Left forelimb (tissue), 1 donor: ENCODE data around the gene ZNF735.
"Not testable (repeated sequence)": the region's sequence is repeated elsewhere in the genome, so short reads cannot be mapped to it uniquely, and the experiment has no call there.

ENCODE experiments used
- DNase-seq: peaks from one replicate; pipeline ENCODE4 v3.0.0-alpha.2; 2018; ENCODE audit warnings: low spot score

The ZNF735 gene

DNA sequence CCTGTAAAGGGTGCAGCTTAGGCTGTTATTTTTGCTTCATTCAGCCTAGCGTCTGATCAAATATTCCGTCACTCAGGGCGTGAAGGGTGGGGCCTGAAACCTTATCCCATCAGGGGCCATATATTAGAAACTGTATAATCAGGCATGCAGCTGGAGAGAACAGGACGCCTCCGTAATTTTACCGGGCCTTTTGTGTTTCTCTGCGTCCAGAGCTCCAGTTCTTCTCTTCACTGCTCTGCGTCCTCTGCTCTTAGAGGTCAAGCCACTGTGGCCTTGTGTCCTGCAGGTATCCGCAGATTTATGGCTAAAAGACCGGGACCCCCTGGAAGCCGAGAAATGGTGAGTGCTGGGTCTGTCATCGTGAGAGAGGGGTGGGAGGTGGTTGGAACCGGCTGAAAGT lies at the start of gene ZNF735:
Gene ZNF735 (plus strand): TSS at position 301 of the 400 bp plus-strand sequence. CDS start 0 bp downstream, at position 301.
- no peak for DNase-seq

DNA sequence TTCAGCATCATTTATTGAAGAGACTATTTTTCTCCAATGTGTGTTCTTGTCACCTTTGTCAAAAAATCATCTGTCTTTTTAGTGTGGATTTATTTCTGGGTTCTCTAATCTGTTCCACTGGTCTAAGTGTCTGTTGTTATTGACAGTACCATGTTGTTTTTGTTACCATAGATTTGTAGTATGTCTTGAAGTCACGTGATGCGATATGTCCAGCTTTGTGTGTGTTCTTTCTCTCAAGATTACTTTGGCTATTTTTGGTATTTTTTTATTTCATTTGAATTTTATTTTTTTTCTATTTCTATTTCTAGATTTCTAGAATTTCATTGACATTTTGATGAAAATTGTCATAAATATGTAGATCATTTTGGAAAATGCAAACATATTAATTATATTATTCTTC lies 36.0 kb upstream of the ZNF735 start:
- not testable (repeated sequence) for DNase-seq

DNA sequence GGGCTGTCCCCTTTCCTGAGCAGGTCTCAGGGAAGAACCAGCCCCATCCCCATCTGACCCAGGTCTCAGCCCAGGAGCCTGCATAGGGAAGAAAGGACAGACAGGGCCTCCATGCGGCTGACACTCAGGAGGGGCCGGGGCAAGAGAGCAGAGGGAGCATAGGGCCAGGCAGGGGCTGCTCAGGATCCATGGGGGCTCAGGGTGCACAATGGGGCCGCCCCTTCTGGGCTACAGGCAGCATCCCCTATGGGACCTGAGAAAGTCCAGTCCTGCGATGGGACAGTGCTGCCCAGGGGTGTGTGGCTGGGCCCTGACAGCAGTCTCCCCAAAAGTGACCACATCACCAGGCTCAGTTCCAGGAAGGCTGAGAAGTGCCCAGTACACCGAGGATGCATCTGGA lies 32.7 kb upstream of the ZNF735 start:
- DNase-seq, result no peak

DNA sequence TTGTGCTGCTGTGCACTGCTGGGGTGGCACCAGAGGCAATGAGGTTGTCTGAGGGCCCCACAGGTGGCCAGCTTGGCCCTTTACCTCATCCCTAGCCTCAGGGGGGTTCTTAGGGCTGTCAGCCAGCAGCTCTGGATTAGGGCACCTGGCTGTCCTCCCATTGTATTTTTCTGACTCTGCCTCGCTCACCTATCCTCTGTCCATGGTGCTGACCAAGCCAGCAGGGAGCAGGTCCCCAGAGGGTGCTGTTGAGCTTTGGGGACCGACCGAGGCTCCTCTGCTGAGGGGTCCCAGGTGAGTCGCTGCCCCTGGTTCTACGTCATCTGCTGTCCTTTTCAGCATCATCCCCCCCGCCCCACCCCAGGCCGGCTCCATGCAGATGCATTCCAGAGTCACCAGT lies 32.1 kb upstream of the ZNF735 start:
- DNase-seq, result no peak

DNA sequence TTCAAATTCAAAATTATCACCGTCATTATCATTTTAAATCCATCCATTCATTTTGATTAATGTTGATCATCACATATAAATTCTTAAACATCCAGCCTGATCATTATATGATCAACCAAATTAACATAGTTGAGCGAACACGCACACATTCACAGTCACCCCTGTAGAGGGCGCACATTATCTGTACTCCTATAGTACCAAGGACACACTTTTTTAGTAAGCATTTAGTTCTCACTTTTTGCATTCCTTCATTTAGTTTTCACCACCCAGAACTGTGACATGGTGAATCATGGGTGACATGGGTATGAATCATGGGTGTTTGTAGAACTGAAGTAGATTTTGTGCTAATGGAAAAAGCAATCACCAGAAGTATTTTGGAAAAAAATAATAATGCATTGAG lies 26.0 kb upstream of the ZNF735 start:
- DNase-seq, result no peak

DNA sequence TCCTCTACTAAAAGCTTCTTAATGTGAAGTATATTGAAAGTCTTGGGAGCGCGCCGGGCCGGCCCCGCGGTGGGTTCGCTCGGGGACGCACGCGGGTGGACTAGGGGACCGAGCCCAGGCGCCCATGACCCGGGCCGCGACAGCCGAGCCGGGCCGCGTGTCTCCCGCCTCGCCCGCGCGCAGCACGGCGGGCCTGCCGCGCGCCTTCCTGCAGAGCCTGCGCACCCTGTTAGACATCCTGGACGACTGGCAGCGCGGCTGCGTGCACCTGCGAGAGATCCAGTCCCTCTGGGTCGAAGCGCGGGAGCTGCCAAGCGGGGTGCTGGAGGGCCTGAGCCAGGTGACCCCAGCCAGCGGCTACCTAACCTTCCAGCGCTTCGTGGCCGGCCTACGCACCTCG lies 25.4 kb upstream of the ZNF735 start:
- no peak for DNase-seq

DNA sequence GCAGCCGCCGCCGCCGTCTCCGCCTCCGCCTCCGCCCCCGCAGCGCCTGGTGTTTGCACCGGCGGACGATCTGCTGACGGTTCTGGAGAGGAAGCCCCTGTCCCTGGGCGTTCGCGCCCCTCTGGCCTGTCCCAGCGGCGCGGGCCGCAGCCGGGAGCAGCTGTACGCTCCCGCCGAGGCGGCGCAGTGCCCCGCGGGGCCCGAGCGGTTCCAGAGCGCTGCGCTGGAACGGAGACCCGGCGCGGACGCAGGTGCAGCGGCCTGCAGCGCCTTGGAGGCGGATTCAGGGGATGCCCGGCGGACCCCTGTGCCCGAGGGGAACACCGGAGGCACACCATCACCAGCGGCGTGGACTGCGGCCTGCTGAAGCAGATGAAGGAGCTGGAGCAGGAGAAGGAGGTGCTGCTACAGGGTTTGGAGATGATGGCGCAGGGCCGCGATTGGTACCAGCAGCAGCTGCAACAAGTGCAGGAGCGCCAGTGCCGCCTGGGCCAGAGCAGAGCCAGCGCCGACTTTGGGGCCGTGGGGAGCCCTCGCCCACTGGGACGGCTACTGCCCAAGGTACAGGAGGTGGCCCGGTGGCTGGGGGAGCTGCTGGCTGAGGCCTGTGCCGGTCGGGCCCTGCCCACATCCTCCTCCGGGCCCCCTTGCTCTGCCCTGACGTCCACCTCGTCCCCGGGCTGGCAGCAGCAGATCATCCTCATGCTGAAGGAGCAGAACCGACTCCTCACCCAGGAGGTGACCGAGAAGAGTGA lies 24.8 kb upstream of the ZNF735 start:
- no peak for DNase-seq

DNA sequence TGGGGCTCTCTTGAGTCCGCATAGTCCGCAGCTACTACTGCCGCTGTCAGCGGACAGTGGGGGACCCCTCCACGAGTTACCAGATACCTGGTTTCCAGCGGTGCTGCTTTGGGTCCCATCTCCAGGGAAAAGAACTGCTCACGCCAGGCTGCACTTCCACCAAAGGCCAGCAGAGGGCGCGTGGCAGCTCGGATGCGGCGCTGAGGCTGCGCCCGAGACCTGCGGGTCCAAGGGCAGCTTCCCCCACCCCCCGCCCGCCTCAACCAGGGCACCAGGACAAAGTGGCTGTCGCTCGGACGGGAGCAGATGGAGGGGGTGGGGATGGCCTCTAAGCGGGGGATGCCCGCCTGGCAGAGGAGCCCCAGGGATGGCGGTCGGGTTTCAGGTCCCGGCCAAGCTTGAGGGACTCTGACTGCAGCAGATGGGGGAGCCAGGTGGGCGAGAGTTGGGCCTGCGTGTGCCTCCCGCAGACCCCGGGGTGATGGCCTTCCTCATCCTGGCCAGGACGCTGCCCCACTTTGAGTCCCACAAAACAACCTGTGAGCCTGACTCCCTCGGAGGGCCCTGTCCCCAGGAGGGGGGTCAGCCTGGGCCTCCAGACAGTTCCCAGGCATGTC lies 23.8 kb upstream of the ZNF735 start:
- no peak for DNase-seq

DNA sequence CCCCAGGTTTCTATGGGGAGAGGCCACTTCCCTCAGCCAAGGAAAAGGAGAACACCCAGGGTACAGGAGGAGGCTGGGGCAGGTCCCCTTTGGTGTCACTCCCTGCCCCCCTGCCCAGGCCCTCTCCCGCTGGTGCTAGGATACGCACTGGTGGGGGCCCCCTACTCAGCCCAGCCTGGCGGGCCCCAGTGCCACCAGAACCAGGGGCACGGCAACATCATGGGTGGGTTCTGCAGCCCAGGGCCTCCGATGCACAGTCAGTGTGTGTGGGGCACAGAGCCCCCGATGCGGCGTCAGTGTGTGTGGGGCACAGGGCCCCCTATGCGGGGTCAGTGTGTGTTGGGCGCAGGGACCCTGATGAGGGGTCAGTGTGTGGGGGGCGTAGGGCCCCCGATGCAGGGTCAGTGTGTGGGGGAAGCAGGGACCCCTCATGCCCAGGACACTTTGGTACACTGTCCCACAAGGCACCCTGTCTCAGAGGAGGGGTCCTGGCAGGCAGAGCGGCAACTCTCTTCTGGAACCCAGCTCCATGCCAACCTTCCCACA lies 23.1 kb upstream of the ZNF735 start:
- DNase-seq, result no peak

DNA sequence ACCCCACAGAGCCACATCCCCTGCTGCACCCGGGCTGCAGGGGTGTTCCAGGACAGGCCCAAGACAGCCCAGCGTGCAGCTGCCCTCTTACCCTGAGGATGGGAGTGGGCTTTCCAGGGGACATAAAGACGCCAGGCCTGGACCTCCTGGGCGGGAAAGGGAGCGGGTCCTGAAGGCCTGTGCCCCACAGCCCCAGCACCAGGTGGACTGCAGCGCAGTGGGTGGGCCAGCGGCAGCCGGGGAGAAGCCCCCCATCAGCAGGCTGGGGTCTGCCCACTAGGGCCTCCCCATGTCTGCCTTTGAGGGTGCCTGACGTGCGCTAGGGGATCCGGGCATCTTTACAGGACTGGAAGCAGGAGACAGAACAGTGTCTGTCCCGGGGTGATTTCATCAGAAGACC lies 22.6 kb upstream of the ZNF735 start:
- no peak for DNase-seq

DNA sequence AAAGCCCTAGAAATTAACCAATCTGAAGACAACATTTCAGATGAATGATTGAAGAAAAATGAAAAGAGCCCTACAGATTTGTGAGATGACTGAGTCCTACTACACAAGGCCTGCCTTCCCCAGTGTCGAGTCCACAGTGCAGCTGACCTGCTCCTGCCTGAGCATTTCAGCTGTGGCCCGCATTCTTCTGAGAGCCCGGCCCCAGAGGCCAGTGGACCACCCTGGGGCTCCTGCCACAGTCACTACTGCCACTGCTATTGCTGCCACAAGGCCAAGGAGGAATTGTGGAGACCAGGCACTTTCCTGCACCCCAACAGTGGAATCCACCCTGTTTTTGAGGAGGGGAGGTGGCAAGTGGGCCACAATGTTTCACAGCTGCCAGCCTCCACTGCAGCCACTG lies 19.6 kb upstream of the ZNF735 start:
- no peak for DNase-seq

DNA sequence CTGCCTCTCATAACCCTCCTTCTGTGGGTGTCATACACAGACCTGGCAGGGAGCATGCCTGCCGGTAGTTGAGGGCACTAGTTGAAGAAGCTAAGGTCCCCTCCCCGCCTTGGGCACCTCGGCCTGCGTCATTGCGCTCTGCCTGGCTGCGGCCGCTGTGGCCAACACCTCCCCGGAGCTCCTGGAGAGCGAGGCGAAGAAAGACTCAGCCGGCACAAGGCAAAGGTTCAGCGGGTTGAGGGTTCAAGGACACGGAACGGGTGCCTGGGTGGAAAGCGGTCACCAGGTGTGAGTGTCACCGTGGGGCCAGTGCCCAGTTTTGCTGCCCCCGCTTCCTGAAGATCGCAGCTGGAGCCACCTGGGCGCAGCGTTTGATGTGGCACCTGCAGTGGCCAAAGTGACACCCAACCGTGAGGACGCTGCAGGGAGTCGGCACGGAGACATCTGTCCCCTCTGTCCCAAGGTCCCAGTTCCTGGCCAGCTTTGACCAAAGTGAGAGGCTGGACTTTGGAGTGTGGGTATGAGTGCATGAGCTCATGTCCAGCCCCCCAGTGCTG lies 14.8 kb upstream of the ZNF735 start:
- no peak for DNase-seq

DNA sequence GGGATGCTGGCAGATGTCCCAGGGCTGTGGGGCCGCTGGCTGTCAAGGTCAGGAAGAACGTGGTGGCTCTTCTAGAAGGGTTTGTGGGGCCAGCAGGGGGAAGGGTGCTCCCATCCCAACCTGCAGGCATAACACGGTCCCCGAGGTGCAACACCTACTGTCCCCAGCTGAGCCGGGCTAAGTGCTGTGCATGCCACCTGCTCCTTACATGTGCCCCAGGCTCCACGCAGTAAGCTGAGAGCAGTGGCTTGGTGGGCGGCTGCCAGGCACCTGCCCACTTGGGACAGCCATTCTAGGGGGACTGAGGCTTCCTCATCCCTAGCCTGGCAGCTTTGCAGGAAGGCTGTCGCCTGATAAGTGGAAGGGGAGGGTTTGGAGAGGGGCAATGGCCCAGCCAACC lies 14.2 kb upstream of the ZNF735 start:
- DNase-seq, result no peak

DNA sequence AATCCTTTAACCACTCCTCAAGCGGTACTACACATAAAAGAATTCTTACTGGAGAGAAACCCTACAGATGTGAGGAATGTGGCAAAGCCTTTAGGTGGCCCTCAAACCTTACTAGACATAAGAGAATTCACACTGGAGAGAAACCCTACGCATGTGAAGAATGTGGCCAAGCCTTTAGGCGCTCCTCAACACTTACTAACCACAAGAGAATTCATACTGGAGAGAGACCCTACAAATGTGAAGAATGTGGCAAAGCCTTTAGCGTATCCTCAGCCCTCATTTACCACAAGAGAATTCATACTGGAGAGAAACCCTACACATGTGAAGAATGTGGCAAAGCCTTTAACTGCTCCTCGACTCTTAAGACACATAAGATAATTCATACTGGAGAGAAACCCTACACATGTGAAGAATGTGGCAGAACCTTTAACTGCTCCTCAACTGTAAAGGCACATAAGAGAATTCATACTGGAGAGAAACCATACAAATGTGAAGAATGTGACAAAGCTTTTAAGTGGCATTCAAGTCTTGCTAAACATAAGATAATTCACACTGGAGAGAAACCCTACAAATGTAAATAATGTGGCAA lies 12.8 kb downstream of the ZNF735 start:
- not testable (repeated sequence) for DNase-seq

DNA sequence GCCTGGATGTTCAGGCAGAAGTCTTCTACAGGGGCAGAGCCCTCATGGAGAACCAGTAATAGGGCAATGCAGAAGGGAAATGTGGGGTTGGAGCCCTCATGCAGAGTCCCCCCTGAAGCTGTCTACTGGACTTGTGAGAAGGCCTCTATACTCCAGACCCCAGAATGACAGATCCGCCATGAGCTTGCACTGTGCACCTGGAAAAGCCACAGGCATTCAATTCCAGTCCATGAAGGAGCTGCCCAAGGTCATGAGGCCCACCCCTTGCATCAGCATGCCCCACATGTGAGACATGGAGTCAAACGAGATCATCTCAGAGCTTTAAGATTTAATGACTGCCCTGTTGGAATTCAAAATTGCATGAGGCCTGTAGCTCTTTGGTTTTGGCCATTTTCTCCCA lies 16.4 kb downstream of the ZNF735 start:
- no peak for DNase-seq

DNA sequence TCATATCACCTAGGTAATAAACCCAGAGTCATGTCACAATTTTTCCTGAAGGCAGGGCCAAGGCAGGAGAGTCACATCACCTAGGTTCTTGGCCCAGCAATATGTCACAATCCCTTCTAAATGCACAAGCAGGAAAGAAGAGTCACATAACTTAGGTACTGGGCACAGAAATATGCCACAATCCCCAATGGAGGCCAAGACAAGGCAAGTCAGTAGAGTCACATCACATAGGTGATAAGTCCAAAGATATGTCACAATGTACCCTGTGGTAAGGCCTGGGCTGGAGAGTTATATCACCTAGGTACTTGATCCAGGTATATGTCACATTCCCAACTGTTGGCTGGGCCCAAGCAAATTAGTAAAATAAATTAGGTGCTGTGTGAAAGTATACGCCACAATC lies 21.2 kb downstream of the ZNF735 start, which contains the start of gene ZNF679:
Gene ZNF679 (plus strand): TSS at position 301 of the 400 bp plus-strand sequence. CDS start 20,644 bp downstream, outside the sequence.
- not testable (repeated sequence) for DNase-seq

DNA sequence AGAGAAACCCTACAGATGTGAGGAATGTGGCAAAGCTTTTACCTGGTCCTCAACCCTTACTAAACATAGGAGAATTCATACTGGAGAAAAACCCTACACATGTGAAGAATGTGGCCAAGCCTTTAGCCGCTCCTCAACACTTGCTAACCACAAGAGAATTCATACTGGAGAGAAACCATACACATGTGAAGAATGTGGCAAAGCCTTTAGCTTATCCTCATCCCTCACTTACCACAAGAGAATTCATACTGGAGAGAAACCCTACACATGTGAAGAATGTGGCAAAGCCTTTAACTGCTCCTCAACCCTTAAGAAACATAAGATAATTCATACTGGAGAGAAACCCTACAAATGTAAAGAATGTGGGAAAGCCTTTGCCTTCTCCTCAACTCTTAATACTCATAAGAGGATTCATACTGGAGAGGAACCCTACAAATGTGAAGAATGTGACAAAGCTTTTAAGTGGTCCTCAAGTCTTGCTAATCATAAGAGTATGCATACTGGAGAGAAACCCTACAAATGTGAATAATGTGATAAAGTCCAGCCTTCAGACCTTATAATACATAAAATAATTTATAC lies 59.4 kb downstream of the ZNF735 start:
- DNase-seq, result no peak
